NCI-H2107 (cell line): ENCODE results near the gene FGB.
"Not testable (repeated sequence)": the region's sequence is repeated elsewhere in the genome, so short reads cannot be mapped to it uniquely, and the experiment has no call there.

Source experiments
- DNase-seq: peaks from one replicate; lab custom pipeline; 2025; lab: John Stamatoyannopoulos, UW

FGB gene

DNA sequence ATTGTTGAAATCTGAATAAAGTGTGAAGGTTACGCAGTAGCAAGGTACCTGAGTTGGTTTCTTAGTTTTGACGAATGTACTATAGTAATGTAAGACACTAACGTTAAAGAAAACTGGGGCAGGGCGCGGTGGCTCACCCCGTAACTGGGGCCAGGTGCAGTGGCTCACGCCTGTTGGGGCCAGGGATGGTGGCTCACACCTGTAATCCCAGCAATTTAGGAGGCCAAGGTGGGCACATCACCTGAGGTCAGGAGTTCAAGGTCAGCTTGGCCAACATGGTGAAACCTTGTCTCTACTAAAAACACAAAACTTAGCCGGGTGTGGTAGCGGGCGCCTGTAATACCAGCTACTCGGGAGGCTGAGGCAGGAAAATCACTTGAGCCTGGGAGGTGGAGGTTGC, 34.5 kb downstream of the FGB start:
- DNase-seq, result not testable (repeated sequence)

DNA sequence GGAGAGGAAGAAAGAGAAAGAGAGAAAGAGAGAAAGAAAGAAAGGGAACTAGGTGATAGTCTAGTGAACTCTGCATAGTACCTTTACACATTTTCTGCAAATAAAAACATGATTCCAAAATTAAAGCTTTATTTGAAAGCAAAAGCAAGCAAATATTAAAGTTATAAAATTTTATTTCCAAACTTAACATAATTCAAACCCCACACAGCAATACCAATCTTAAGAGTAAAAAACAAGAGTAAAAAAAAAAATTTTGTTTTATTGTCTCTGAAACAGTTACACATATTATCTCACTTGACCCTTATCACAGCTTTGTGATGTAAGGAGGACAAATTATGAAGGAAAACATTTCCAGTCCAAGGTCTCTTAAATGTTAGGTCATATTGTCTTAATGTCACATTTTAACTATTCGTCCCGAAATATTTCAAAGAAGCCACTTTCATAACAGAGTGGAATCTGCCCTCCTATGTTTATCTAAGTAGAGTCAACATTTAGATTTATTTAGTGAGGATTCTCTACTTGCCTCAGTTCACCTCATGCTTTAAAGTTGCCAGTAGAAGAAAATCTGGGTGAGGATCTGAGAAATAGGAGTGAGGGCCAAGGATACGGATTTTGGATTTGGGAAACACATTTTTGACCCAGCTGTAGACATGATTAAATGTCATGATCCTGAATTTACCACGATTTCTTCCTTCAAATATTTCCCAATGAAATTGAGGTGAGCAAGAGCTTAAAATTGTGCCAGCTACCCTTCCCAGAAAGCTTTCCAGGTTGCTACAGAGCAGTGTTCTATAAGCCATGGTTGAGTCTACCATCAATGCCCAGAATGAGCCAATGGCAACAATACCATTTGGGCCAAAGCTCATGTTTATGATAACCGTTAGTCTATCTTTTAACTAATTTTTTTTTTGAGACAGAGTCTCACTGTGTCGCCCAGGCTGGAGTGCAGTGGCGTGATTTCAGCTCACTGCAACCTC, 35.3 kb downstream of the FGB start:
- no peak for DNase-seq

DNA sequence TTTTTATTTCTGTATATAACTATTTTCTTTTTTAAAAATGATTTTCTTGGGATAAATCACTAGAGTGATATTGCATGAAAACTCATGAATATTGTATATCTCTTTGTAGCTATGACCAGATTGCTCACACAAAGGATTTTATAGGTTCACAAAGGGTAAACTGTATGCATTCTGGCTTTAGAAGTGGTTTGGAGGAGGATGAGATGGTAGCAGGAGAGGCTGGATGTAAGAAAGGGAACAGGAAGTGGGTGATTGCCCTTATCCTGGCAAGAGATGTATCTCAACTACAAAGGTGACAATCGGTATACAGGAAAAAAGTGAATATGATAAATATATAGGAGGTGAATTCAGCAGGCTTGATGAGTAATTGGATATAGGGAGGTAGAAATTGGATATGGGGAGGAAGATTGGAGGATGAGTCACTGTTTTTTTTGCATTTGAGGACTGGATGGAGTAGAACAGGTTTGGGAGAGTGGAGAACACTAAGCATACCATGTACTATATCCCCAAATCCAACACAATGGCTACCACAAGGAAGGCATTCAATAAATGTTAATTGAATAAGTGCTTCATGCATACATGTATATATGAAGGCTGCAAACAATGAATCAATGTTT, 39.7 kb downstream of the FGB start:
- no peak for DNase-seq

DNA sequence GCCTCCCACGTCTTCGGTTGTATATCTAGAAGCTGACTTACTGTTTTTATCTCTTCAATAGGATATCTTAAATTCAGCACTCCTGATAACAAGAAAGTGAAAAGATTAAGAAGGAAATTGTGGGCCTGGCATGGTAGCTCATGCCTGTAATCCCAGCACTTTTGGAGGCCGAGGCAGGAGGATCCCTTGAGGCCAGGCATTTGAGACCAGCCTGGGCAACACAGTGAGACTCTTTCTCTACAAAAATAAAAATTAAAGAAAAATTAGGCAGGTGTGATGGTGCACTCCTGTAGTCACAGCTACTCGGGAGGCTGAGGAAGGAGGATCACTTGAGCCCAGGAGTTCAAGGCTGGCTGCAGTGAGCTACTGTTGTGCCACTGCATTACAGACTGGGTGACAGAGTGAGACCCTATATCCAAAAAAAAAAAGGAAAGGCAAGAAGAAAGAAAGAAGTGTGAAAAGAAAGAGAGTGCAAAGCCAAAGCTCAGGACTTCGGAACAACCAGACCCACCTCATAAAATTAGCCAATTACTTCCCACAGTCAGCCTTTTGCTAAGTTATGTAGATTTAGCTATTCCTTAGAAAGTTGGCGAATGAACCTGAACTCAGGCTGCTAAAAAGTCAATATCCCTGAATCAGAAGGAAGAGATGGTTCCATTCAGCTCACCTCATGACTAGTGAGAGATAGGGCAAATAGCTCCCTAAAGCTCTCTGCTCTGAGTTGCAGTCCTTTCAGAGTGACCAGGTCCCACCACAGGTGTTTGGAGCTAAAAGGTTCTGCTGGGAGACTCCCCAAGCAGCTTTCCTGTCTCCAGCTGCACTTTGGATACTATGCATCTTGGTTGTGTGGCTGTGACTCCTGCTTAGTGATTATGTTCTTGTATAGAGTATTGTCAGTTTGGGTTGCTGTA, 40.5 kb downstream of the FGB start:
- no peak for DNase-seq

DNA sequence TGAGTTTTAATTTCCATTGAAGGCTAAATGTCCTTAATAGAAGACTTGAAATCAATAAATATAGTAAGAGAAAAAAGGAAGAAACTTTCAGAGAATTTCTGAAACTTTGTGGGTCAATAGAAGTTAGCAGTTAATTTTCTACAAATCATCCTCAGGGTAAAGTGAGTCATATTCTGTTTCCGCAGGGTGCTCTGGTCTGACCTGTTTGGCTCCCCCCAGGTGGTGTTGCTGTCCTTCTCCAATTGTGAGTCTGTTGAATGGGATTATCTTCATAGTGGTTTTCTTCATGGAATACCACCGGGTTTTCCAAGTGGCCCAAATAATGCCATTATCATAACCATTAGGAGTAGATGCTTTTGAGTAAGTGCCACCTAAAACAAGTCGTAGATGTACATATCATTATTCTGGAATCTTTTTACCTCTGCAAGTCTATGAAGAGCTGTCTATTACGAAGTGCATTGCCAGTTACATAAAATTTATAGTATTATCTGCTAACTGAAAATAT, 41.9 kb downstream of the FGB start:
- DNase-seq, result no peak

DNA sequence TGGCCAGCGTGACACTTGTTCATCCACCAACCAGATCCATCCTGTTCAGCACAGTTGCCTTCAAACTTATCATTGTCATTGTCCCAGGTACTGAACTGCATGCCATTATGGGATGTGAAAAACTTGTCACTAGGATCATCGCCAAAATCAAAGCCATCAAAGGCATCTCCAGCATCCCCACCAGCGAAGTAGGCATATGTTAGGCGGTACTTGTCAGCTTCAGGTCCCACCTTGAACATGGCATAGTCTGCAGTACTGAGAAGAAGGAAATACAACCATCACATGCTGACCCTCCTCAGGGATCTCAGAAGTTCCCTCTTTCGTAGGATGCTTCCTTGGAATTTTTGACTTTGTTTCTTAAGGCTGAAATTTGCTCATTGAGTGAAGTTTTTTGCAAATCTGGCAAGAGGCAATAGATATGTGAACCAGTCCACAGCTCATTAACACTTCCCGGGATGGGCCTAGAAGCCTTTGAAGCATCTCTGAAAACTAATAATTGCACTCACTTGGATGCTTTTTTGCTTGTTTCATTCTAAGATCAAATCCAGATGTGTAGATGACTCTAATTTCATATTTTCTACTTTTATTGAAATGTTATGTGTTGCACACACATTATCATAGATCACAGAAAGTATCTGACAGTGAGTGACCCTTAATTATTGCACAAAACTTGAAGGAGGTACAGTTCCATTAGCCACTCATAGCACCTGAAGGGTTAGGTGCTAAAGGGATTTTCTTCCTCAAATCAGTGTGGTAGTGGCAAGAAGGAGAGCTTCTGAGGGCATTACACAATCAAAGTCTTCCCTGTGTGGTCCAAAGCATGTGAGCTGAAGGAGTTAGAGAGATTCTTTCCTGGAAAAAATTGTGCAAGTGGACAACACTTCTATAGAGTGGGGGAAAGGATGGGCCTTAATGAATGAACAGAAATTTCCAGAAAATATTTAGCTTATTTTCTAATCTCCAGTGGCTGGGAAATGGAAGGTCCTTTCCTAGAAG, 44.2 kb downstream of the FGB start:
- DNase-seq, result no peak

DNA sequence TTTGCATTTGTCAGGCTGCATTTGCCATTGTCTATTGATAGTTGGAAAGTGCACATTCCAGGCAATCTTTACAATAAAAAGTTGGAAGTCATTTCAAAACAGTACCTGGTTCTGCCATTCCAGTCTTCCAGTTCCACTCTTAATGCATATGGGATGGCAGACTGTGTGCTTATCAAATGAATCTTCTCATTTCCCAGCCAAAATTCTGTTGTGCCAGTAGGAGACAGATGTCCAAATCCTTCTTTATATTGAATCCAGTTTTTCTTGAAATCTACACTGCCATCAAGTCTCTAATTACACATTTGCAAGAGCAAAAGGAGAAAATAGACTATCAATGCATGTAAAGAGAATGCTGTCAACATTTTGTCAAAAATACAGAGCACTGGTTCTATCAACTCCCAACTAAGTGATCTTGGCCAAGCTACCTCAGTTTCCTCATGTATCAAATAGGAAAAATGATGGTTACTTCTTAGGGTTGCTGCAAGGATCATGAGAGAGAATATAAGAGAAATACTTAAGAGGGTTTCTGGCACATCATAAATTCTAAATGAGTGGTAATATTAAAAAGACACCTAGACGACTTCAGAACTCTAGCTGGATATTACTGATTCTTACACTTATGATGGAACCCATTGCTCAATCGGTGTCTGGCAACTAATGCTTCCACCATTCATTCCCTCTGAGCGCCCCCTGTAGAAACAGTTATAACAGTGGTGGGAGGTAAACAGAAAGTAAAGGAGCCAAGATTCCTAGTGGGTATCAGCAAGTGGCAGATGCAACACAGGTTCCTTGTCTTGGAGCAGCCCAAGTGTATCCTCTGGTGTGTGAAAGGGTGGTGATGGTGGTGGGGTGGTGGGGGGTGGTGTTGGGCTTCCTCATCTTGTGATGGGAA, 45.8 kb downstream of the FGB start:
- DNase-seq, result no peak

DNA sequence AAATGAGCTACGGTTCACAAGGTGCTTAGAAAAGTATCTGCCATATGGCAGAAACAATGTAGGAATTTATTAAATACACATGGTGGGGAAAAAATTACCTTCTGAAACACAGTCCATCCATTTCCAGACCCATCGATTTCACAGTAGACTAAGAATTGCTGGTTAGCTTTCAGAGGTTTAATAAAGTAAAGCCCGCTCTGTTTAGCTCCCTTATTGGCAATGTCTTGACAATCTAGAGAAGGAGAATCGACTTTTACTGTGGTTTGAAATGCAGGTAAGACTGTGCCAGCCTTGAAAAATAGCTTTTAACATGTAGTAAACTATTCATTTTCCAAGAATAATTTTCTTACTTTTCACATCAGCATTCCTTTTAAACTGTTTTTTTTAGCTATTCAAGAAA, 46.7 kb downstream of the FGB start:
- DNase-seq, result no peak

DNA sequence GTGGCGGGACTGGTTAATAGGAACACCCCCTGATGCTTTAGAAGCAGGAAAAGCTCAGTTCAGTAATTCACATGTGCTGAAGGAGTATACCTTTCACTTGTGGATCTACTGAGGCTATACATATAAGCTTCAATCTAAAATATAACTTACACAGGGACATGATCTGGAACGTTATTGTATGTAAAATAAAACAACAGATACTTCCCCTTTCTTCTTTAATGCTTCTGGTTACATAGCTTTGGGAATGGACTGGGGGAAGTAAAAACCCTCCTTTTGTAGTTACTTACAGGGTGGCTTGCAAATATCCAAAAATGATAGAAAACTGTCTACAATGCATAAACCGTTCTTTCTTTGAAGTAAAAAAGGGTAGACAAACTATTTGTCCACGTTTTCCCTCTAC, 47.8 kb downstream of the FGB start:
- no peak for DNase-seq

- no peak for DNase-seq
These were observed 49.0 kb downstream of the FGB start for GRCh38 chr4:154611833-154612232.

DNA sequence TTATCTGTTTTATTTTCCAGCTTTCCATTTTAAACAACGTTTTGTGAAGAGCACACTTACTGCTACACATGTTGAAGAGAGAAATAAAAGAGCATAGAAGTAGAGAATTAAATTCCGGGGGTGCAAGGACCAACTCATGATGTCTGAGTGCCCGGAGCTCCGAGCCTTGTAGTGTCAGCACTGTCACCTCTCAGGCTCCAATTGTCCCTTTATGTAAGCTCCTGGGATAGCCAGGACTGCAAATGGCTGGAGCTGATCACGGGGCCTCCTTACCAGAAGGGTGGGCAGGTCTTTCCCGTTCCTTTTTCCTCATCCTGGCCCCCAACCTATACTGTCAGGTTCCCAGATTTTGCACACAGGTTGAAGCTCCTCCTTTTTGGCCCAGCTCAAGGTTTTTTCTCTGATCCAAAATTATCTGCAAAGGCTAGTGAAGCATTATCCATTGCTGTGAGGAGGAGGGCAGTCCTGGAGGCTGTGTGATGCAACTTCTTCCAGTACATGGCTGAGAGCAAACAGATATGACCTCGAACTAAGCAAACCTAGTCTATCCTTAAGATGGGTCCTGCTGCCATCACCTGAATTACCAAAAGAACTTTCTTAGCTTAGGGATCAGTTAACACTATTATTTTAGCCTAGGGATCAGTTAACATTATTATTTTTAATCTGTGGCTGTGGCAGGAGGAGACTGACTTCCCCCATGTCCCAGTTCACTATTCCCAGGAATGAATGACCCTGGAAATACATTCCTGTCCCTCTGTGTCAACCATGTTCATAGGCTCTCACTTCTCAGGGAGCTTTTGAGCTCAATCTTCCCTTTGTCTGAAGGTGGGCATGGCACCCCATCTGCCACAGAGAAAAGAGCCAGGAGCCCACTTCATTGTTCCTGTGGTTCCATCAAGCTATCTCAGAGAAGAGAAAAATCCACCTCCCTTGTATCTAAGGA, 49.9 kb downstream of the FGB start, which contains the start of gene FGG:
FGG (minus strand) TSS at position 185 of the 943 bp plus-strand sequence; CDS start at position 138, 47 bp downstream.
- no peak for DNase-seq

DNA sequence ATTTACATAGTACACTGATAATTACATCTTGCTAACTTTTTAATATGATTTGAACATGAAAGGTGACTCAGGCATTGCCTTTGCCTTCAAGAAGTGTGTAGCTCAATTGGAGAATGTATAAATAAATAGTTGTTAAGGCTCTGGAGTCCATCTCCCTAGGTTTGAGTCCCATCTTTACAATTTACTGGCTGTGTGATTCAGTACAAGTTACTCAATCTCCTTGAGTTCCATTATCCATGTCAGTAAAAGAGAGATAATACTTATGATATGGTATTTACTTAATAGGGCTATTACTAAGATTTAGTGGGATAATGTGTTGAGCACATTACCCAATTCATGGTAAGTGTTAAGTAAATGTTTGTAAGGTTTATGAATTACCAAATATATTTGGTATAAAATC, 51.5 kb downstream of the FGB start:
- DNase-seq, result no peak

DNA sequence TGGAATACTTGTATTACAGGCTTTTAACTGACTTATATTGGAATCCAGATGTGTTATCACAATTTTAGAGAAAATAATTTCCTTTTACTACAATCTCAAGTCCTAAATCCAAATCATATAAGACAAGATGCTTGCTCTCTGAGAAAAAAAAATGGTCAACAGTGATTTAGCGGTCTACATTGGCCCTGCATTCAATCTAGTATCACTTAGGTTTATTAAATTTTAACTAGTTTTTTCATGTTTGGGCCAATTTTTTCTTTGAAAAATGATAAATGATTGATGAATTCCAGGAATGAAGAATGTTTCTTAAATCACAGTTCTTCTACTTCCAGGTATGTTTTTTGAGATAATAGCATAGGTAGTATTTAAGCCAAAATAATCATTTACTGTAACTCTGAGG, 52.4 kb downstream of the FGB start:
- DNase-seq, result no peak

DNA sequence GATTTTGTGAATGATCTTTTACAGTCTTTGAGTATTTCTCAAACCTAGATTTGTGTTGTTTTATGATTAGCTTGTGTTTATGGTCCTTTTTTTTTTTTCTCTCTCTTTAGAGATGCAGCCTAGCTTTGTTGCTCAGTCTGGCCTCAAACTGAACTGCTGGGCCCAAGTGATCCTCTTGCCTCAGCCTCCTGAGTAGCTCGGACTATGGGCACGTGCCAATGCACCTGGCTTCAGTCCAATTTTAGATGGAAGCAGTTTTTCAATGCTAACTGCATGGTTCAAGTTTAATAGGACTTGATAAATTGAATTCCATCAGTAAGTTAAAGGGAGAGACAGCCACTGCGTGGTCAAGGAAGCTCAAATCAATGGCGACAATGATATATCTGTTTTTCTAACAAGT, 53.5 kb downstream of the FGB start:
- no peak for DNase-seq

DNA sequence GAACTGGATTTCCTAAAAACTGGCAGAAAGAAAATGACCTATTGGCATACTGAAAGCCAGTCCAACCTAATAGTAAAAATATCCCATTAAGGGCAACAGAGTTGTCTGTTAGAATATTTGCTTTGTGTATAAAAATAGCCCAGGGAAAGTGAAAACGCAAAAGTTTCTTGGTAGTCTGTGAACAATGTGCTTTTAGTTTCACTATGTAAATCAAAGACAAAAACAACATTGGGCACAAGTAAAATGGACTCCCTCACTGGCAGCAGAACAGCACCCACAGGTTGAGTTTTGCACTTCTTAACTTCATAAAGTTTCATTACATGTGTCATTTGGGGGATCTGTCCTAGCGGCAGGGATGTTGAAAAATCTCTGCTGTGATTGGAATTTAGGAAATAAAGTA, 53.9 kb downstream of the FGB start:
- no peak for DNase-seq

- DNase-seq, result no peak
These were observed 55.1 kb downstream of the FGB start for GRCh38 chr4:154617820-154618317.

DNA sequence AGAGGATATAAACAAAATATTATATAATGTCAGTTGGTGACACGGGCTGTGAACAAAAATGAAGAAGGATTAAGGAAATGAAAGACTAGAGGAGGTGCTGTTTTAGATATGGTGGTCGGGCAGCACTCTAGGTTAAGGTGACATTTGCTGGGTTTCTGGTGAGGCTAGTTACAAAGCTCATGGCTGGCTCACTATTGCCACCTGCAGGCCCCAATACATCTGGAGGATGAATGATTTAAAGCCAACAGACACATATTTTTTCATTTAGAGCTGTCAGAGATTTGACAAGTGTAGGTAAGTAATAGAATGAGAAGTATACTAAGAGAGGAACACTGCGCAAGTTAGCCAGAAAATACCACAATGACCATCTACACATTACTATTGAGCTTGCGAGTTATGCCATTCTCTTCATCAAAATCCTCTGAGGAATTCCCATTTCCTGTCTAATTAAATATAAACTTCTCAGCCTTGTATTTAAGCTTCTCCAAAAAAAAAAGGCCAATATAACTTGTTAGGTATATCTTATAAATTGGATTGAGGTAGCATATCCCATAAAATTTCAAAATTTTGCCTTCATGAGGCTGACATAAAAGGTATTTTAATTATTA, 56.0 kb downstream of the FGB start:
- DNase-seq, result no peak

DNA sequence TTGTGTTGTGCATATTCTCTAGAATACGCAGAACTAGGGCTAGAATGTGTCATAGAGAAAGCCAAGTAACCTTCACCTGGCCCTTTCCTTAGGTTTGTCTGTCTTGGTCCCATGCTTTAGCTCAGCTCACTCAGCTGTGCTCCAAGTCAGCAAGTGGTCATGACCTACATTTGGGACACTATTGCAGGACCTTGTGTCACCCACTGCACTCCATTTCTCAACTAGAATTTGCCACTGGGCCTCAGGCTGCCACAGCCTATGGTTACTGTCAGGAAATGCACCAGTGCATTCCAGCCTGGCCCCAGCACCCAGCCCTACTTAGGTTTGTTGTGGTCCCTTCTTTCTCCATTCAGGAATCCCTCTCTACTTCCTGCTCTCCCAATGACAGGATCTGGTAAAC, 57.3 kb downstream of the FGB start:
- no peak for DNase-seq
